ENCODE results near the gene RAB18.

DNA sequence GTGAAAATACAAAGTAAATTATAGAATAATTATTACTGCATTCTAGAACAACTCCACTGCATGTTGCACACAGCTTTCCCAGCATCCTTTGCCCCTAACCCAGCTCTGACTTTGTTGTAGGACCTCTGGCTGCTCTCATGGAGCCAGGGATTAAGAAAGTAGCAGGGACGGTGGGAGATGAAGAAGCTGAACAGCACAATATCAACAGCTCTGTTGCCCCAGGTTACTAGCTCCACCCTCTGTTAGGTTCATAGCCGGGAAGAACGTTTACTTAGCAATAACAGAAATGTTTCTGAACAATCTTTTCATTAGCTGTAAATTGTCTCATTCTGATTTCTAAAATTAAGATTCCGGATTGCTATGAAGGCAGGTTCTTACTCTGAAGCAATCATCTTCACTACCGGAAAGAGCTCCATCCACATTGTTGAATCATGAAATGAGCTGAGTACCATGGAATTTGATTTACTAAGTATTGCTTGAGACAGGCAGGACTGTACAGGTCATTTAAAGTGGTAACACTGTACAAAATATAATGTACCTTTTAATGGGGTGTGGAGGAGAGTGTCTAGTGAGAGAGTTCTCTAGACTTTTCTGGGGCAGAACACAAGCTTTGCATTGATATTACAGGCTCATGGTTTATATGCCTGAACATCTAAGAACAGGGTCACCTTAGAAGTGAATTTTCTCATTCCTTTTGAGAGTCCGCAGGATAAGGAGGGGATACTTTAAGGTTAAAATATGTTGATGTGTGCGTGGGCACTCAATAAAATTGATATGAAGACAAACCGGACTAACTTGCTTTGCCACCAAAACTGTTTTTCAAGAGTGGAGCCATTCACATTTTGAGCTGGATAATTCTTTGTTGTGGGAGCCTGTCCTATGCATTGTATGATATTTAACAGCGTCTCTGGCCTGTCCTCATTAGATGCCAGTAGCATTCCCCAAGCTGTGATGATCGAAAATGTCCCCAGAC lies 20.8 kb upstream of the RAB18 start:
- TF ChIP-seq, protein P1, sequence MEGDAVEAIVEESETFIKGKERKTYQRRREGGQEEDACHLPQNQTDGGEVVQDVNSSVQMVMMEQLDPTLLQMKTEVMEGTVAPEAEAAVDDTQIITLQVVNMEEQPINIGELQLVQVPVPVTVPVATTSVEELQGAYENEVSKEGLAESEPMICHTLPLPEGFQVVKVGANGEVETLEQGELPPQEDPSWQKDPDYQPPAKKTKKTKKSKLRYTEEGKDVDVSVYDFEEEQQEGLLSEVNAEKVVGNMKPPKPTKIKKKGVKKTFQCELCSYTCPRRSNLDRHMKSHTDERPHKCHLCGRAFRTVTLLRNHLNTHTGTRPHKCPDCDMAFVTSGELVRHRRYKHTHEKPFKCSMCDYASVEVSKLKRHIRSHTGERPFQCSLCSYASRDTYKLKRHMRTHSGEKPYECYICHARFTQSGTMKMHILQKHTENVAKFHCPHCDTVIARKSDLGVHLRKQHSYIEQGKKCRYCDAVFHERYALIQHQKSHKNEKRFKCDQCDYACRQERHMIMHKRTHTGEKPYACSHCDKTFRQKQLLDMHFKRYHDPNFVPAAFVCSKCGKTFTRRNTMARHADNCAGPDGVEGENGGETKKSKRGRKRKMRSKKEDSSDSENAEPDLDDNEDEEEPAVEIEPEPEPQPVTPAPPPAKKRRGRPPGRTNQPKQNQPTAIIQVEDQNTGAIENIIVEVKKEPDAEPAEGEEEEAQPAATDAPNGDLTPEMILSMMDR (IDR thresholded peaks at IDR 0.05) = no peak
- no peak for TF ChIP-seq POLR2A (IDR thresholded peaks at IDR 0.05)
